Upper lobe of left lung (tissue), 4 donors: ENCODE data around the gene THEM5.

Experiments used
- CTCF ChIP-seq, 6 experiments: fragments of 450-650 bp in 4 of 6; fragments of 200-600 bp in 2 of 6; sonication (generic) in 2 of 6; IDR thresholded peaks; one replicate each; pipeline ENCODE4 v1.5.1; 2016 to 2019; ENCODE audit warnings: antibody characterized with exemption in 6 of 6
- EP300 ChIP-seq, 4 donors: sonication (generic); formaldehyde crosslinking; IDR thresholded peaks; one replicate each; pipeline ENCODE4 v1.5.1; 2017; ENCODE audit warnings: antibody characterized with exemption in 4 of 4, control low read depth in 2 of 4
- POLR2A ChIP-seq, 4 donors: fragments of 450-650 bp; IDR thresholded peaks; one replicate each; pipeline ENCODE4 v1.5.1; 2016 to 2017; ENCODE audit warnings: antibody characterized with exemption in 4 of 4, mild to moderate bottlenecking in 2 of 4
- POLR2AphosphoS5 ChIP-seq, 2 donors: sonication (generic); formaldehyde crosslinking; IDR thresholded peaks; one replicate each; pipeline ENCODE4 v1.5.1; 2017; ENCODE audit warnings: antibody characterized with exemption in 2 of 2

DNA sequence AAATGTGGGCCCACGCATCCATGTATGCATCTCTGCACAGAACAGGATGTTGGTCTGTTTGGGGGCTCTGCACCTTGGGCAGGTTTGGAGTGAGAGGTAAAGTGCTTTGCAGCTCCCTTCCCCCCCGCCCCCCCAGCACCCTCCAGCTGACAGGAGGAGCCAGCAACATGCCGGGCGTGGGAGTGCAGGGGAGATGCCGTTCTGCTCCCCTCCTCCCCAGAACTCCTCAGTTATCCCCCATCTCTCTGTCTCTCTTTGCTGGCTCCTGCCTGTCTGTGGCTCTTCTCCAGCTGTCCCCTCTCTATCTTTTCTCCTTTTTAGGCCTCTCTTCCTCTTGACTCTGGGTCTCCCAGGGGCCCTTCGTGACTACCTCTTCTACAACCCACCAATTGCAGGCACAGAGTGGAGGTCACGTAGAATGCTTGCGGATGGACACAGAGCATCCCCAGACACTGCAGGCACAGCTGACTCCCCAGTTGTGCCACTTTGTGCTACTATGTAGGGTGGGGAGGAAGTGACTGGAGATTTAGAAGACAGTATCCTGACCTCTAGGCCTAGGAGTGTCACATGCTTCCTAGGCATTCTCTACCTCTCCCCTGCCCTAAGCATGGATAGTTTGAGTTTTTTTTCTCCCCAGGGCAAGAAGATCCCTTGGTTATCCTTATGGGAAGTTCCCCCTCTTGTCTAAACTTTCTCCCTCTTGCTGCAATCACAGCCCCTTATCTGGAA, 20.2 kb downstream of the THEM5 start:
- TF ChIP-seq POLR2A (IDR thresholded peaks at IDR 0.05) (no peak), EP300 (IDR thresholded peaks at IDR 0.05) (no peak), CTCF (IDR thresholded peaks at IDR 0.05) (no peak), POLR2AphosphoS5 (IDR thresholded peaks at IDR 0.05) (no peak)
